Calu3 (cell line): Measurements from ENCODE around the gene RNF8. TPM values are rescaled to one million over a fixed set of nuclear protein-coding genes. Genes with fewer than 3 reads are reported as not detected.

Experiments
- BruUV-seq: library from RNA; stranded (reverse); fragments of 400-500 nt; replicated peaks from 2 replicates; lab custom pipeline; 2021; lab: Mats Ljungman, UMichigan
- CTCF ChIA-PET: fragments of 300-600 bp; sonication (Branson Sonifier 250); formaldehyde crosslinking; loops from one replicate; lab custom pipeline; 2022; ENCODE audit warnings: antibody characterized with exemption; lab: Charles Lee
- DNase-seq: peaks from one replicate; pipeline ENCODE4 v3.0.0; 2022
- H3K27ac Mint-ChIP-seq: one replicate; pipeline ENCODE4 v1.8.0; 2022; ENCODE audit warnings: mixed read lengths; ENCODE audit not compliant: unreplicated experiment
- H3K27me3 Mint-ChIP-seq: one replicate; pipeline ENCODE4 v1.8.0; 2022; ENCODE audit warnings: mixed read lengths; ENCODE audit not compliant: unreplicated experiment
- H3K36me3 Mint-ChIP-seq: one replicate; pipeline ENCODE4 v1.8.0; 2022; ENCODE audit warnings: mild to moderate bottlenecking, moderate library complexity, mixed read lengths; ENCODE audit not compliant: insufficient read depth, unreplicated experiment
- H3K4me1 Mint-ChIP-seq: one replicate; pipeline ENCODE4 v1.8.0; 2022; ENCODE audit warnings: mild to moderate bottlenecking, low read depth, mixed read lengths; ENCODE audit not compliant: unreplicated experiment
- H3K4me3 Mint-ChIP-seq: one replicate; pipeline ENCODE4 v1.8.0; 2022; ENCODE audit warnings: mild to moderate bottlenecking, low read depth, moderate library complexity, mixed read lengths; ENCODE audit not compliant: unreplicated experiment
- H3K9me3 Mint-ChIP-seq: one replicate; pipeline ENCODE4 v1.8.0; 2022; ENCODE audit warnings: low read depth, mixed read lengths; ENCODE audit not compliant: unreplicated experiment
- intact Hi-C: fragments of 100-400 bp; cut with micrococcal nuclease; formaldehyde crosslinking; loops from one replicate; pipeline ENCODE4 v1.10.0; 2022; ENCODE audit not compliant: unreplicated experiment
- total RNA-seq: library from RNA; stranded (reverse); gene quantifications from 2 replicates; pipeline ENCODE4 v1.2.3, GENCODE V29; 2022
- TF ChIP-seq, protein P1 (sequence below): fragments of 200-600 bp; IDR thresholded peaks from one replicate; pipeline ENCODE4 v1.8.0; 2022; ENCODE audit warnings: antibody characterized with exemption; ENCODE audit not compliant: unreplicated experiment

The RNF8 gene
- total RNA-seq, 1 experiment from 2014 or later, result 17.1 TPM

DNA sequence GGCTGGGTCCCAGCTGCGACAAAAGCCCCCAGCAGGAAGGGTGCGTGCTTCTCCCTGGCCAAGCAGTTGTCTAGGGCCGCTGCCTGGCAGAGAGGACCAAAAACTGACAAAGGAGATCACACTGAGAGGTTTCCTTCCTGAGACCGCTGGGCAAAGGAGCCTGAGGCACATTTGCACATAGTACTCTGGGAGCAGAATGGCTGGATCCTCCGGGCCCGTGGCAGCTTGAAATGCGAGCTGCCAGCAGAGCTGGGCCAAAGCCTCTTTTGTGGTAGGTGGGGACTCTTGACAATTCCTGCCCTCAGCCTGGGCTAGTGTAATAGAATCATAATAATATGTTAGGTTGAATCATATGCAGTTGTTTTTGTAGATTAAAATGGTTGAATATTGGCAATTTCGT is 33.1 kb upstream of the RNF8 start:
- no peak overlapping the region for H3K4me3 Mint-ChIP-seq
- peaks cover 18% of the 10 kb centered on the region for H3K36me3 Mint-ChIP-seq
- H3K4me1 Mint-ChIP-seq, result peaks cover 33% of the 10 kb centered on the region
- DNase-seq, result no peak
- no peaks in the 10 kb centered on the region for H3K9me3 Mint-ChIP-seq
- intact Hi-C loops, result no loop called here
- H3K27me3 Mint-ChIP-seq, result no peaks in the 10 kb centered on the region
- TF ChIP-seq, protein P1, sequence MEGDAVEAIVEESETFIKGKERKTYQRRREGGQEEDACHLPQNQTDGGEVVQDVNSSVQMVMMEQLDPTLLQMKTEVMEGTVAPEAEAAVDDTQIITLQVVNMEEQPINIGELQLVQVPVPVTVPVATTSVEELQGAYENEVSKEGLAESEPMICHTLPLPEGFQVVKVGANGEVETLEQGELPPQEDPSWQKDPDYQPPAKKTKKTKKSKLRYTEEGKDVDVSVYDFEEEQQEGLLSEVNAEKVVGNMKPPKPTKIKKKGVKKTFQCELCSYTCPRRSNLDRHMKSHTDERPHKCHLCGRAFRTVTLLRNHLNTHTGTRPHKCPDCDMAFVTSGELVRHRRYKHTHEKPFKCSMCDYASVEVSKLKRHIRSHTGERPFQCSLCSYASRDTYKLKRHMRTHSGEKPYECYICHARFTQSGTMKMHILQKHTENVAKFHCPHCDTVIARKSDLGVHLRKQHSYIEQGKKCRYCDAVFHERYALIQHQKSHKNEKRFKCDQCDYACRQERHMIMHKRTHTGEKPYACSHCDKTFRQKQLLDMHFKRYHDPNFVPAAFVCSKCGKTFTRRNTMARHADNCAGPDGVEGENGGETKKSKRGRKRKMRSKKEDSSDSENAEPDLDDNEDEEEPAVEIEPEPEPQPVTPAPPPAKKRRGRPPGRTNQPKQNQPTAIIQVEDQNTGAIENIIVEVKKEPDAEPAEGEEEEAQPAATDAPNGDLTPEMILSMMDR, result no peak
- CTCF ChIA-PET, result interaction anchor here (0.5 kb wide), 1 partner anchor 180 kb away, joined by 3 read pairs; no protein-coding TSS in a partner anchor
- no peak overlapping the region for H3K27ac Mint-ChIP-seq
- no TSS peak for BruUV-seq

DNA sequence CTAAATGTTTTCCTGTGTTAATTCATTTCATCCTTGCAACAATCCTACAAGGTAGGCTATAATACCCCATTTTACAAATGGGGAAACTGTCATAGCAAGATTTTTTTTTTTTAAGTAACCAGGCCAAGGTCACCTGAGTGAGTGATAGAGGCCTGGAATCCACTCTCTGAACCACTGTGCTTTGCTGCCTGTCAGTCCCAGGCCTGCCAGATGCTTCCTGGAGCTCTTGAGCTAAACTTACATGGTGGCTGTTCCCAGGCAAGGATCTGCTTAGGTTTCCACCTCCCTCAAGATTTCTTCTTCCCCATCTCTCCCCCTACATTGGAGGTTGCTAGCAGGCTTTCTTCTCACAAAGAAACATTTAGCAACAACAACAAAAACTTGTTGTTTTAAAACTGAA is 32.7 kb upstream of the RNF8 start:
- peaks cover 23% of the 10 kb centered on the region for H3K36me3 Mint-ChIP-seq
- H3K4me3 Mint-ChIP-seq, result no peak overlapping the region
- no TSS peak for BruUV-seq
- CTCF ChIA-PET, result no interaction called here
- H3K4me1 Mint-ChIP-seq, result peaks cover 33% of the 10 kb centered on the region
- intact Hi-C loops, result no loop called here
- H3K27me3 Mint-ChIP-seq, result no peaks in the 10 kb centered on the region
- TF ChIP-seq, protein P1, result no peak
- H3K27ac Mint-ChIP-seq, result no peak overlapping the region
- H3K9me3 Mint-ChIP-seq, result no peaks in the 10 kb centered on the region
- no peak for DNase-seq

DNA sequence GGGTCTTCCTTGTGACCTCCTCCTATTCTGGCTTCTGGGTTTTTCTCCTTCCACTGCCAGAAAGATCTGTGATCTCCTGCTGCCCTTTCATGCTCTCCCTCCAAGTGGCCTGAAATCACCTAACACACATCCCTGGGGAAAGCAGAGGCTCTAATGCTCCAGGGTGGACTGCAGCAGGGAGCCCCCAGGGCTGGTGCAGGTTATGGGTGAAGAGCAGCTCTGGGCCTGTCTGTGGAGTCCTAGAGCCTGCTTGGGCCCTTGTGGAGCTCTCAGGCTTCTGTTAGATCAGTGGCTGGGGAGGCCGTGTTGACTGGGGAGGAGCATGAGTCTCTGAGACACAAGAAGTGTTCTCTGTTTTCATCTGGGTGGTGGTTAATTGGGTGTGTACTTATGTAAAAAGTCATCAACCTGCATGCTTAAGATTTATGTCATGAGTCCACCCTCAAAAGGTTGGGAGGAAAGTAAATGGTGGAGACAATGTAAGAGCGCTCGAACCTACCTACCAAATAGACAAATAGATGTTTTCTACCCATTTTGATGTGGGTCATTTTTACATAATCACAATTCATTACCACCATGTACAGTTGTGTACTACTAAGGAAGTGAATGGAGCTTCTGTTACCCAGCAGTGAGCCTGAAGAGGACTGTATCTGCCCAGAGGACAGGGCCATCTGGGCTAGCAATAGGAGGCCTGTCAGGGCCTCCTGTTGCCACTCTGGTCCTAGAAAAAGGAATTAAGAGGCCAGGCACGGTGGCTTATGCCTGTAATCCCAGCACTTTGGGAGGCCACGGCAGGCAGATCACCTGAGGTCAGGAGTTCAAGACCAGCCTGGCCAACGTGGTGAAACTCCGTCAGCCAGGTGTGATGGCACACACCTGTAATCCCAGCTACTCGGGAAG is 32.0 kb upstream of the RNF8 start:
- no TSS peak for BruUV-seq
- H3K4me3 Mint-ChIP-seq, result no peak overlapping the region
- no peak overlapping the region for H3K27ac Mint-ChIP-seq
- peaks cover 33% of the 10 kb centered on the region for H3K4me1 Mint-ChIP-seq
- no peaks in the 10 kb centered on the region for H3K9me3 Mint-ChIP-seq
- H3K36me3 Mint-ChIP-seq, result peaks cover 25% of the 10 kb centered on the region
- intact Hi-C loops, result no loop called here
- no peaks in the 10 kb centered on the region for H3K27me3 Mint-ChIP-seq
- no peak for DNase-seq
- CTCF ChIA-PET, result no interaction called here
- TF ChIP-seq, protein P1, result no peak

DNA sequence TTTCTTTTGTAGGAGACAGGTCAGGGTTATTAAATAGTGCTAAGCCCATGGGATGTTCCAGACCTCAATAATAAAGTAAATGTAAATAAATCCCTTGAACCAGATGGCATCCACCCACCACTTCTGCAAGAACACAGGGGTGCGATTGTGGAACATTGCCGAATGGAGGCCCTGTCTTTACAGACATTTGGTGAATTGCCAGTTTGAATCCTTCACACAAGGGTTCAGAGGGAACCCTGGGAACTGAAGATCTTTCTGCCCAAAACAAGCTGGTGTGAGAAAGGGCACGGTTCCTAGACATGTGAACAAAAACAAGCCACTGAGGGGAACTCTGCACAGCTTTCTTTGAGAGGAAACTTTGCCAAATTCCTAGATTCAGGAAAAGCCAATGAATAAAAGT is 30.2 kb upstream of the RNF8 start:
- CTCF ChIA-PET, result no interaction called here
- Mint-ChIP-seq H3K36me3 (peaks cover 36% of the 10 kb centered on the region), H3K9me3 (no peaks in the 10 kb centered on the region), H3K27me3 (no peaks in the 10 kb centered on the region), H3K4me3 (no peak overlapping the region), H3K27ac (no peak overlapping the region), H3K4me1 (peaks cover 33% of the 10 kb centered on the region)
- intact Hi-C loops, result no loop called here
- TF ChIP-seq, protein P1, result no peak
- BruUV-seq, result no TSS peak
- no peak for DNase-seq
